Activated T-cell treated with anti-CD3 and anti-CD28 coated beads for 24 hours (primary cell): ENCODE data around the gene DHX34.
A peak's percentile ranks its signal among the peaks of the same experiment; 100 is the strongest.
"Not testable (repeated sequence)": the region's sequence is repeated elsewhere in the genome, so short reads cannot be mapped to it uniquely, and the experiment has no call there.

Source experiments
- DNase-seq: peaks from one replicate; pipeline ENCODE4 v3.0.0-alpha.2; 2020; ENCODE audit warnings: low read depth

The DHX34 gene, protein sequence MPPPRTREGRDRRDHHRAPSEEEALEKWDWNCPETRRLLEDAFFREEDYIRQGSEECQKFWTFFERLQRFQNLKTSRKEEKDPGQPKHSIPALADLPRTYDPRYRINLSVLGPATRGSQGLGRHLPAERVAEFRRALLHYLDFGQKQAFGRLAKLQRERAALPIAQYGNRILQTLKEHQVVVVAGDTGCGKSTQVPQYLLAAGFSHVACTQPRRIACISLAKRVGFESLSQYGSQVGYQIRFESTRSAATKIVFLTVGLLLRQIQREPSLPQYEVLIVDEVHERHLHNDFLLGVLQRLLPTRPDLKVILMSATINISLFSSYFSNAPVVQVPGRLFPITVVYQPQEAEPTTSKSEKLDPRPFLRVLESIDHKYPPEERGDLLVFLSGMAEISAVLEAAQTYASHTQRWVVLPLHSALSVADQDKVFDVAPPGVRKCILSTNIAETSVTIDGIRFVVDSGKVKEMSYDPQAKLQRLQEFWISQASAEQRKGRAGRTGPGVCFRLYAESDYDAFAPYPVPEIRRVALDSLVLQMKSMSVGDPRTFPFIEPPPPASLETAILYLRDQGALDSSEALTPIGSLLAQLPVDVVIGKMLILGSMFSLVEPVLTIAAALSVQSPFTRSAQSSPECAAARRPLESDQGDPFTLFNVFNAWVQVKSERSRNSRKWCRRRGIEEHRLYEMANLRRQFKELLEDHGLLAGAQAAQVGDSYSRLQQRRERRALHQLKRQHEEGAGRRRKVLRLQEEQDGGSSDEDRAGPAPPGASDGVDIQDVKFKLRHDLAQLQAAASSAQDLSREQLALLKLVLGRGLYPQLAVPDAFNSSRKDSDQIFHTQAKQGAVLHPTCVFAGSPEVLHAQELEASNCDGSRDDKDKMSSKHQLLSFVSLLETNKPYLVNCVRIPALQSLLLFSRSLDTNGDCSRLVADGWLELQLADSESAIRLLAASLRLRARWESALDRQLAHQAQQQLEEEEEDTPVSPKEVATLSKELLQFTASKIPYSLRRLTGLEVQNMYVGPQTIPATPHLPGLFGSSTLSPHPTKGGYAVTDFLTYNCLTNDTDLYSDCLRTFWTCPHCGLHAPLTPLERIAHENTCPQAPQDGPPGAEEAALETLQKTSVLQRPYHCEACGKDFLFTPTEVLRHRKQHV

DNA sequence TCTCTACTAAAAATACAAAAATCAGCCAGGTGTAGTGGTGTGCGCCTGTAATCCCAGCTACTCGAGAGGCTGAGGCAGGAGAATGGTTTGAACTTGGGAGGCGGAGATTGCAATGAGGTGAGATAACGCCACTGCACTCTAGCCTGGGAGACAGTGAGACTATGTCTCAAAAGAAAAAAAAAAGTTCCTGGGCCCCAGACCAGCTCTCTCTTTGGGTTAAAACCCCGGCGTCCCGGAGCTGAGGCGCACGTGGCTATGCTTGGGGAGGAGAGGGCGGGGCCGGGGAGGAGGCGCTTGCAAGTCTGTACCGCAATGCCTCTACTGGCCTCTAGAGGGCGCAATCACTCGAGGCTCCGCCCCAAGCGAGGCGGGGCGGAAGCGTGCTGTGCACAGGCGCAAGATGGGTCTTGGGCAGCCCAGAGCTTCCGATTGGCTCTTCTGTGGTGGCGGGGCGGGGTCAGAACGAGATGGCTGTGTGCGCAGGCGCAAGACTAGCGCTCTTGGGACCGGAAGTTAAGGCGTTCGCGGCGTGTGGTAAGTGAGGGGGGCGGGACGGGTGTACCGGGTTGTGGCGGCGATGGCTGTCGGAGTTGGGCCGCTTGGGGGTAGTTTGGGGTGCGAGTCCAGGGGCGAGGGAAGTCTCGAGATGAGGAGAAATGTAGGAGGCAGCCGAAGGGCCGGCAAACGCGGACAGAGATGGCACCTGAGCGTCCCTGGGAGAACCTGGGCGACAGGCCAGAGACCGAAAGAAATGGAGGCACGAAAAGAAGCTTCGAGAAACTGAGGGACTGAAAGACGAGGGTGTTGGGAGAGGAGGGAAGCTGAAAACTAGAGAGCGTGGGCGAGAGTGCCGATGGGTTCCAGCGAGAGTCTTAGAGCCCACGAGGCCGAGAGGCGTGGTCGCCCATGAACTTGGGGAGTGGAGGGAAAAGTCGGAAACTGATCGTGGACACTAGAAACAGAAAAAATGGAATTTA is at the start of gene DHX34:
Gene DHX34, plus strand, starts transcription at position 497 of the 977 bp plus-strand sequence. CDS start 3,716 bp downstream, outside the sequence.
- DNase-seq: peak; percentile 100

DNA sequence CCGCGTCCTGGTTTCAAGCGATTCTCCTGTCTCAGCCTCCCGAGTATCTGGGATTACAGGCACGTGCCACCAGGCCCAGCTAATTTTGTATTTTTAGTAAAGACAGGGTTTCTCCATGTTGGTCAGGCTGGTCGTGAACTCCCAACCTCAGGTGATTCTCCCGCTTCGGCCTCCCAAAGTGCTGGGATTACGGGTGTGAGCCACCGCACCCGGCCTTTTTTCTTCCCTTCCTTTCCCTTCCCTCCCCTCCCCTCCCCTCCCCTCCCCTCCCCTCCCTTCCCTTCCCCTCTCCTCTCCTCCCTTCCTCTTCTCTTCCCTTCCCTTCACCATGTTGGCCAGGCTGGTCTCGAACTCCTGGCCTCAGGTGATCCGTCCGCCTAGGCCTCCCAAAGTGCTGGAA is 48.2 kb upstream of the DHX34 start:
- DNase-seq: not testable (repeated sequence)

DNA sequence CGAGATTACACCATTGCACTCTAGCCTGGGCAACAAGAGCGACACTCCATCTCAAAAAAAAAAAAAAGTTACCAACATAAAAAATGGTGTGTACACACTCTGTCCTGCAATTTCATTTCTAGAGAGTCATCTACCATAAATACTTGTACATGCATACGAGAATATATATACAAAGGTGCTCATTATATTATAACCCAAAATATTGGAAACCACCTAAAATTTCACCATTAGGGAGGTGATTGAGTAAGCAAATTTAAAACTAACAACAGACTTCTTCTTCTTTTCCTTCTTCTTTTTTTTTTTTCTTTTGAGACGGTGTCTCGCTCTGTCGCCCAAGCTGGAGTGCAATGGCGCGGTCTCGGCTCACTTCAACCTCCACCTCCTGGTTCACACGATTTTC is 46.9 kb upstream of the DHX34 start:
- no peak for DNase-seq

DNA sequence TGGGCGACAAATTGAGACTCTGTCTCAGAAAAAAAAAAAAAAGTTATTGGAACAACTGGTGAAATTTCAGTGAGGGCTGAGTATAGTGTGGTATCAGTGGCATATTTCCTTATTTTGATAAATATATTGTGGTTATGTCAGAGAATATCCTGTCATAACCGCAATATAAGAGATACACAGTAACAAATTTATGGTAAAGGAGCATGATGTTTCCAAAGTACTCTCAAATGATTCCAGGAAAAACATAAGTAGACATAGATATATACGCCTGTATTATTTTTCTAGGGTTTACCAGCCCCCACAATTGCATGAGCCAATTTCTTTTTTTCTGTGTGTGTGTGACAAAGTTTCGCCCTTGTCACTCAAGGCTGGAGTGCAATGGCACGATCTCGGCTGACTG is 45.1 kb upstream of the DHX34 start:
- DNase-seq: no peak

DNA sequence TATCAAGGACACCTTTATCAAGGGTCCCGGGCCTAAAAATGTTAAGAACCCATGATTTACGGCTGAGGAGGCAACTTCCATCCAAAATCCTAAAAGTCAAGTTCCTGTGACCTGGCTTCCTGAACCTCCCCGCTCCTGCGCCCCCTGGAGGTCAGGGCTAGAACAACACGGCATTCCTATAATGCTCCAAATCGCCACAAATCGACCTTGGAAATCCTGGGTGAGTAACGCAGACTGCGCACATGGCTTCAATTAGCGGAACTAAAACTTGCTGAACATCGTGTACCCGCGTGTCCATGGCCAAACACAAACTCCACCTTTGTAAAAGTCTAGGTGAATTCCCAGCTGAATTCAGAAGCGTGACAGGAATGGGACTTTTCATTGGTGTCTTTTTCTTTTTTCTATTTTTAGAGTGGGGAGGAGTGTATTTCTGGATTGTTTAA is 43.8 kb upstream of the DHX34 start:
- peak; percentile 39 for DNase-seq

DNA sequence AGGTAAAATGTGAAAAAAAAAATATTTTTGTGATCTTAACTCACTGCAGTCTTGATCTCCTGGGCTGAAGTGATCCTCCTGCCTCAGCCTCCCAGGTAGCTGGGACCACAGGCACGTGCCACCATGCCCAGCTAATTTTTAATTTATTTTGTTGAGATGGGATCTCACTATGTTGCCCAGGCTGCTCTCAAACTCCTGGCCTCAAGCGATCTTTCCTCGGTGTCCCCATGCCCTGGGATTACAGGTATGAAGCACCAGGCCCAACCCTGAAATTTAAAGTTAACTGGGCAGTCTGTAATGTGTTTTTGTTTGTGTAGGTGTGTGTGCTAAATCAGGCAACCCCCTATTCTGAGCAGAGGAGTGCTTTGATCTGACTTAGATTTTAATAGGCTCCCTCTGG is 42.8 kb upstream of the DHX34 start:
- DNase-seq: no peak

DNA sequence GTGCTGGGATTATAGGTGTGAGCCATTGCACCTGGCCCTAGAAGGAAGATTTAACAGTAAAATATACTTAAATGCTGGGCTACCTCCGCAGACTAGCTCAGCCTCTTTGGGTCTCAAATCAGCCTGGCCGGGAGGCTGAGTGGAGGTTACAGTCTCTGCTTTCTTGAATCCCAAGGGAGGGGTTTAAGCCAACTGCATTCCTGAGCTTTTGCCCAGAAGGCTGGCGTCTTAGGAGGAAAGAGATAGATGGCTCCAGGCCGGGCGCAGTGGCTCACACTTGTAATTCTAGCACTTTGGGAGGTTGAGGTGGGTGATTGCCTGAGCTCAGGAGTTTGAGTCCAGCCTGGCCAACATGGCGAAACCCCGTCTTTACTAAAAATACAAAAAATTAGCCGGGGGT is 40.1 kb upstream of the DHX34 start:
- no peak for DNase-seq

DNA sequence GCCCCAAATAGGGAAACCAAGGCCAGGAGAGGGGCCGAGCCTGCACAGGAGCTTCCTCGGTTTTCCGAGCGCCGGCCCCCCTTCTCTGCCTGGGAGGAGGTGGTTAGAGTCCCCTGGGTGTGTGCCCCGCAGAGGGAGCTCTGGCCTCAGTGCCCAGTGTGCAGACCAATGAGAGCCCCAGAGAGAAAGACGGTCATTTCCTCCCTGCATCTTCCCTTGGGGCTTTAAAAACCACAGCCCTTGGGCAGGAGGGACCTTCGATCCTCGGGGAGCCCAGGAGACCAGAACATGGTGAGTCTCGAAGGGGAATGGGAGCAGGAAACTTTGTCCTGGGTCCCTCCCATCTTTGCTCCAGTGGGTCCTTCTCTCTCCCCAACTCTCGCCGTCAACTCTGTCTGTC is 39.5 kb upstream of the DHX34 start, which contains the start of gene C5AR1:
Gene C5AR1, plus strand, starts transcription at position 254 of the 400 bp plus-strand sequence. Its CDS starts 35 bp downstream, at position 289.
- no peak for DNase-seq

DNA sequence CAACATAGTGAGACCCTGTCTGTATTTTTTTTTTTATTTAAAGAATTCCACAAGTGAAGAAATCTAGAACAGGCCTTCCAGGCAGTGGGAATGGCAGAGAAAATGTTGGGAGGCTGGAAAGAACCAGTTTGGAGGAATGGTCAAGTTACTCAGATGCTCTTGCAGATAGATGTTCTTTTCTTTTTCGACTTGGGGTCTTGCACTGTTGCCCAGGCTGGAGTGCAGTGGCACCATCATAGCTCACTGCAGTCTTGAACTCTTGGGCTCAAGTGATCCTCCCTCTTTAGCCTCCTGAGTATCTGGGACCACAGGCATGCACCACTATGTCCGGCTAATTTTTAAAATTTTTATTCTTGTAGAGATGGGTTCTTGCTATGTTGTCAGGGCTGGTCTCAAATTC is 38.8 kb upstream of the DHX34 start:
- no peak for DNase-seq

DNA sequence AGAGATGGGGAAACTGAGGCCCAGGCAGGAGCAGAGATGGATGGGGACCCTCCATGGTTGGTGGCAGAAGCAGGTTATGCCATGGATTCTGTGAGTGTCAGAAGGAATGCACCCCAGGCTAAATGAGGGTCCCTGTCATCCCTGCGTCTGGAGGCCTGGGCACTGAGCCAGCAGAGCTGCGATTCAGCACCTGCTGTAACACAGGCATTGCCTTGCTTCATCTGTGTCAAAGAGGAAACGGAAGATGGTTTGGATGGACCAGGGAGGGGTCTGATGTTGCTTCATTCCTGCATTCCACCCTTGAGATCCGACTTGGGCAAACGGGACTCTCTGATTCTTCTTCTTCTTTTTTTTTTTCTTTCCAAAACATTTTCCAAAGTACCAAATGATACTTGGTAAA is 38.3 kb upstream of the DHX34 start:
- DNase-seq: no peak

DNA sequence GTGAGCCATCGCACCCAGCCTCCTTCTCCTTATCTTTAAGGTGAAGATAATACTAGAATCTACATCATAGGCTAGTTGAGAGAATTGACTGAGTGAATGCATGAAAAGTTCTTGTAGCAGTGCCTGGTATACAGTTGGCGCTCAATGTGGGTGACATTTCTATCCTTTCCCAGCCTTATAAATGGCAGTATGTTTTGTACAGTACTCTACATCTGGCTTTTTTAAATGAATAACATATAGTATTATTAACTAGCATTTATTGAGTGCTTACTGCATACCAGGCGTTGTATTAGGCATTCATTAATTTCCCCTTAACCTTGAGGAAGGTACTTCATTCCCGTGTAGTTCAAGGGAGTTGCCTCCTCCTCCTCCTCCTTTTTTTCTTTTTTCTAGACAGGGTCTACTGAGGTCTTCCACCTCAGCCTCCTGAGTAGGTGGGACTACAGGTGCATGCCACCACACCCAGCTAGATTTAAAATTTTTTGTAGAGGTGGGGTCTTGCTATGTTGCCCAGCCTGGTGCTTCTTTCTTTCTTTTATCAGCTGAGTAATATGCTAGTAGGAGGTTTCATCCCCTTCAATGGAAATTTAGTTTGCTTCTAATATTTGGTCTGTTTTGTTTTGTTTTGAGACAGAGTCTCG is 36.6 kb upstream of the DHX34 start:
- no peak for DNase-seq

DNA sequence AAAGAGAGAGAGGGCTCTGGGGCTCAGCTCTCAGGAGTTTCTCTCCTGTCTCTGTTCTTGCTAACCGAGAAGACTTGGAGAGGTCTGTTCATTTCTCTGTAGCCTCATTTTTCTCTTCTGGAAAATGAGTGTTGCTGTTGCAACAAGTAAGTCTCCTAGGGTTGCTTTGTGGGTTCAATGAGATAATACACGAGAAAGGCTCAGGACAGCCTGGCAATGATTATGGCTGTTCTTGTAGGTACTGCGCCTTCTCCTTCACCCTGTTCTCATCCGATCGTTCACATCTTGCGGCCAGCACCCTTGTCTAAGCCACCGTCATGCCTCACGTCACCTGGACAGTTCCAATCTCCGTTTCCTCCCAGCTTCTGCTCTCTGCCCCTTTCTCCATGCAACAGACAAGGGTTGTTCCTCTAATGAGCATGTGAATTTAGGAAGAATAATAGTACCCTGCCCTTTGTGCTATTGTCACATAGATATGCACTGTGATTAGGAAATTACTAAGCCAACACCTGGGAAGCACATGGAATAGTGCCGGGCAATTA is 35.3 kb upstream of the DHX34 start:
- DNase-seq: no peak

DNA sequence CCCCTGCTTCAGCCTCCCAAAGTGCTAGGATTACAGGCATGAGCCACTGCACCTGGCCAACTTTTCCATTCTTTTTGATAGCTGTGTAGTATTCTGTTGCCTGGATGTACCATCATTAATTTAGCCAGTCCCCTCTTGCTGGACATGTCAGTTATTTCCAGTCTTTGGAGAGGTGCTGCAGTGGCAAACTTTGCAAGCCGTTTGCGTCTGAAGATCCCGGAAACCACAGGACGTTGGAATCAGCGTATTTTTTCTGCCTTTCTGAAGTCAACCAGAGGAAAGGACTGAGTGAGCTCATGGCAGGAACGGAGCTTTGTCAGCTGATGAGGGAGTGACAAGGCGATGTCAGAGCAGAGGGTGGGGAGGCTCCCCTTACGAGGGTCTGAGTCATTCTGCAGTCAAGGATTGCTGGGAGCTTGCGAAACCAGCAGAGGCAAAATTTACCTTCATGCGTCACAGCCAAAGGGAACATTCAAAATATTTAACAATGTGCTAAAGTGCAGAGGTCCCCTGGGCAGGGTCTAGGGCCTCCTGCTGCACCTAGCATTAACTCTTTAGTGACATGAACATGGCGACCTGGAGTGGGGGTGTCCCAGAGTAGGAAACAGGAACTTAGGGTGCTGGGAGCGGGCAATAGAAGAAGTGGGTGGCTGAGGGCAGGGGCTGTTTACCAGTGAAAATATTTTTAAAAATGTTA is 33.8 kb upstream of the DHX34 start:
- peak; percentile 12 for DNase-seq

DNA sequence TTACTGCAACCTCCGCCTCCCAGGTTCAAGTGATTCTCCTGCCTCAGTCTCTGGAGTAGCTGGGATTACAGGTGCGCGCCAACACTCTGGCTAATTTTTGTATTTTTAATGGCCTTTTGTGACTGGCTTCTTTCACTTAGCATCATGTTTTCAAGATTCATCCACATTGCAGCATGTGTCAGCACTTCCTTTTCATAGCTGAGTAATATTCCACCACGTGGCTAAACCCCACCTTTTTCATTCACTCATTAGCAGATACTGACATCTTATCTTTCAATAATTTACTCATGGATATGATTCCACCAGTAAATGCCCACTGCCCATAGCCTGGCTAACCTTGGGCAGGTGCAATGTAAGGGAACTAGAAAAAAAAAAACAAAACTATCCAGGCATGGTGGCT is 32.6 kb upstream of the DHX34 start:
- DNase-seq: no peak

DNA sequence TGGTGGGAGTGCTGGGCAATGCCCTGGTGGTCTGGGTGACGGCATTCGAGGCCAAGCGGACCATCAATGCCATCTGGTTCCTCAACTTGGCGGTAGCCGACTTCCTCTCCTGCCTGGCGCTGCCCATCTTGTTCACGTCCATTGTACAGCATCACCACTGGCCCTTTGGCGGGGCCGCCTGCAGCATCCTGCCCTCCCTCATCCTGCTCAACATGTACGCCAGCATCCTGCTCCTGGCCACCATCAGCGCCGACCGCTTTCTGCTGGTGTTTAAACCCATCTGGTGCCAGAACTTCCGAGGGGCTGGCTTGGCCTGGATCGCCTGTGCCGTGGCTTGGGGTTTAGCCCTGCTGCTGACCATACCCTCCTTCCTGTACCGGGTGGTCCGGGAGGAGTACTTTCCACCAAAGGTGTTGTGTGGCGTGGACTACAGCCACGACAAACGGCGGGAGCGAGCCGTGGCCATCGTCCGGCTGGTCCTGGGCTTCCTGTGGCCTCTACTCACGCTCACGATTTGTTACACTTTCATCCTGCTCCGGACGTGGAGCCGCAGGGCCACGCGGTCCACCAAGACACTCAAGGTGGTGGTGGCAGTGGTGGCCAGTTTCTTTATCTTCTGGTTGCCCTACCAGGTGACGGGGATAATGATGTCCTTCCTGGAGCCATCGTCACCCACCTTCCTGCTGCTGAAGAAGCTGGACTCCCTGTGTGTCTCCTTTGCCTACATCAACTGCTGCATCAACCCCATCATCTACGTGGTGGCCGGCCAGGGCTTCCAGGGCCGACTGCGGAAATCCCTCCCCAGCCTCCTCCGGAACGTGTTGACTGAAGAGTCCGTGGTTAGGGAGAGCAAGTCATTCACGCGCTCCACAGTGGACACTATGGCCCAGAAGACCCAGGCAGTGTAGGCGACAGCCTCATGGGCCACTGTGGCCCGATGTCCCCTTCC is 28.9 kb upstream of the DHX34 start:
- no peak for DNase-seq

DNA sequence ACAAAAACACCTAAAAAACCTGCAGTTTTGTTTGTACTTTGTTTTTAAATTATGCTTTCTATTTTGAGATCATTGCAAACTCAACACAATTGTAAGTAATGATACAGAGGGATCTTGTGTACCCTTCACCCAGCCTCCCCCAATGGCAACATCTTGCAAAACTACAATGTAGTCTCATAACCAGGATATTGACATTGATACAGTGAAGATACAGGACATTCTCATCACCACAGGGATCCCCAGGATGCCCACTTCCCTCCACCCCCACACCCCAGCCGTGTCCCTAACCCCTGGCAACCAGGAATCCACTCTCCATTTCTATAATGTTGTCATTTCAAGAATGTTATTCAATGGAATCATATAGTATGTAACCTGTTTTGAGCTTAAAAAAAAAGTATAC is 27.5 kb upstream of the DHX34 start:
- no peak for DNase-seq

DNA sequence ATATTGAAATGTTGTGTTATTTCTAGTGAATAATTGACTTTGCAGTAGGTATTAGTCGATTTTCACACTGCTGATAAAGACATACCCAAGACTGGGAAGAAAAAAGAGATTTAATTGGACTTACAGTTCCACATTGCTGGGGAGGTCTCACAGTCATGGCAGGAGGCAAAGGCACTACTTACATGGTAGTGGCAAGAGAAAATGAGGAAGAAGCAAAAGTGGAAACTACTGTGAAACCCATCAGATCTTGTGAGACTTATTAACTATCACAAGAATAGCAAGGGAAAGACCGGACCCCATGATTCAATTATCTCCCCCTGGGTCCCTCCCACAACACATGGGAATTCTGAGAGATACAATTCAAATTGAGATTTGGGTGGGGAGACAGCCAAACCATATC is 27.1 kb upstream of the DHX34 start:
- no peak for DNase-seq

DNA sequence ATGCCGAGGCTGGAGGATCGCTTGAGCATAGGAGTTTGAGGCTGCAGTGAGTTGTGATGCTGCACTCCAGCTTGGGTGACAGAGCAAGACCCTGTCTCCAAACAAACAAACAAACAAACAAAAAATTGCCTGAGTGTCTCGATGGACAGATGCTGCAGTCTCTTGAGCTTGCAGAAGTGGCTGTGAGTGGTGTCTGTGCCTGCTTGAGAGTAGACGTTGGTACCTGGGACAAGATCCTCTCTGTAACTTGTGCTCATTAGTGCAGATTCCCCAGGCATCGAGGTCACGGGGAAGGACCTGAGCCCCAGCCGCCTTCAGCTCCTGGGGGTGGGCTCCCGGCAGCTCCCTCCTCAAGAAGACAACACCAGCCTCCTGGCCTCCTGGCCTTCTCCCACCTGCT is 25.7 kb upstream of the DHX34 start:
- no peak for DNase-seq

DNA sequence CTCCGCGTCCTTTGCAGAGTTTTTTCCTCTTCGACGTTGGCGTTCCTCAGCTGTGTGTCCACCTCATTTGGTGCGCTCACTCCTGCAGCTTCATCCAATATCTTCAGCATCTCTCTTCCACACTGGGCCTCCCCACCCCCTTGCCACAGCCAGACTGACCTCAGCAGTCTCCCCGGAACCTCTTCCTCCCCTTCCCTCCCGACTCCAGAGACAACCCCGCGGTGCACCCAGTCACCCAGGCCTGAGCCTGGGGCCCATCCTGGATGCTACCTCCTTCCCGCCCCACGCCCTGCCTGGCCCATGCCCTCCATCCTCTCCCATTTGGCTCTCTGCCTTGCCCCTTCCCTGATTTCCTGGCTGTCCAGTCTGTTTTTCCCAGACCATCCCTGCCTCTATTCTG is 25.2 kb upstream of the DHX34 start:
- no peak for DNase-seq
